Measurements from ENCODE around the gene RTP1.
"Not testable (repeated sequence)": the region's sequence is repeated elsewhere in the genome, so short reads cannot be mapped to it uniquely, and the experiment has no call there.

RTP1 gene

DNA sequence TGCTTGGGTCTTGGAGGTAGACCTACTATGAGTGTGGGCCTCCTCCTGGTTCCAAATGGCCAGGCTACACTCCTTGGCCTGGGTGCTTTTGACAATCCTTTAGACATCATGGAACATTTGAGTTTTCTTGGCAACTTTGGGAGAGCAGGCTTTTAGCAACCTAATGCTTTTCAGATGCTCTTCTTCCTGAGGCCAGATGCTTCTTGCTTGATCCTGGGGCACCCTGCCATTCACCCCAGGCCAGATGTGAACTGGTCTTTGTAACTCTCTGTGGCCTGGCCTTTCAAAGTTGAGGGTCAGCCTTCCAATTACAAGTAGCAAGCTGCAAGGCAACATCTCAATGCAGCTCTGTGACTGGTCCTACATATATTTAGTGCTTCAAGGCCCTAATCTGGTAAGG, 40.5 kb downstream of the RTP1 start:
- Histone ChIP-seq H3K9me3 (no peaks in the 10 kb centered on the region), H3K4me3 (no peak overlapping the region), H3K27me3 (ENCODE audit: low read depth) (no peaks in the 10 kb centered on the region), H3K36me3 (replicated peaks) (no peaks in the 10 kb centered on the region), H3K4me1 (no peaks in the 10 kb centered on the region)
- in situ Hi-C loops (cut with MboI; ENCODE audit: low sequenced_read_pairs): no loop called here
- DNase-seq (ENCODE audit: low spot score in 2 of 2): no peak

DNA sequence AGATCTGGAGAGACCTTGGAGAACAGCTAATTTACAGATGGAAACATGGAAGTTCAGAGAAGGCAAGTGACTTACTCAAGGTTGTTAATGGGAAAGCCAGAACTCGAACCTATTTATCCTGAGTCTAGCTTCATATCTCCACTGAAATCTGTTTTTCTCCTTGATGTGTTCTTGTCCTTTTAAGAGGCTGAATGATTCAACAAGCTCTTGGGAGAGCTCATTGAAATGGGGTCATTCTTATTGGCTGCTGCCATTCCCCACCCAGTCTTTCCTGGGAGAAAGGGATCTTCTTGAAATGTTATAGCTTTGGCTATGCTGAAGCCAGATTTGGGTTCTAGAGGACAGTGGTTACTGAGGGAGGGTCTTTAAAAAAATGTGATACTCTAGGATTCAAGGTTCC, 41.0 kb downstream of the RTP1 start:
- Histone ChIP-seq H3K9me3 (no peaks in the 10 kb centered on the region), H3K36me3 (replicated peaks) (no peaks in the 10 kb centered on the region), H3K4me3 (no peak overlapping the region), H3K27me3 (ENCODE audit: low read depth) (no peaks in the 10 kb centered on the region), H3K4me1 (no peaks in the 10 kb centered on the region)
- in situ Hi-C loops (cut with MboI; ENCODE audit: low sequenced_read_pairs): no loop called here
- DNase-seq (ENCODE audit: low spot score in 2 of 2): no peak

DNA sequence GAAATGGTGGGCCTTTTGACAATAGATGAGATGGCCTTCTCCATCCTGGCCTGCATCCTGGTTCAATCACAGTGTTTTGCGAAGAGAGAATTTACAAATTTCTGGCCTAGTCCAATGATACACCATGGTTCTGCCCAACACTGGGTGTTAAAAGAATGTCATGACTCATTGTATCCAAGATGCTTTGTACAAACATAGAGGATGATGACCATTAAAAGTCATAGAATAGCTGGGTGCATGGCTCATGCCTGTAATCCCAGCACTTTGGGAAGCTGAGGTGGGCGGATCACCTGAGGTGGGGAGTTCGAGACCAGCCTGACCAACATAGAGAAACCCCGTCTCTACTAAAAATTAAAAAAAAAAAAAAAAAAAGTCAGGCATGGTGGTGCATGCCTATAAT, 41.5 kb downstream of the RTP1 start:
- H3K9me3 ChIP-seq; DNase-seq (ENCODE audit: low spot score in 2 of 2); H3K4me1 ChIP-seq; in situ Hi-C loops (cut with MboI; ENCODE audit: low sequenced_read_pairs); H3K27me3 ChIP-seq (ENCODE audit: low read depth); H3K36me3 ChIP-seq (replicated peaks); H3K4me3 ChIP-seq: not testable (repeated sequence)

DNA sequence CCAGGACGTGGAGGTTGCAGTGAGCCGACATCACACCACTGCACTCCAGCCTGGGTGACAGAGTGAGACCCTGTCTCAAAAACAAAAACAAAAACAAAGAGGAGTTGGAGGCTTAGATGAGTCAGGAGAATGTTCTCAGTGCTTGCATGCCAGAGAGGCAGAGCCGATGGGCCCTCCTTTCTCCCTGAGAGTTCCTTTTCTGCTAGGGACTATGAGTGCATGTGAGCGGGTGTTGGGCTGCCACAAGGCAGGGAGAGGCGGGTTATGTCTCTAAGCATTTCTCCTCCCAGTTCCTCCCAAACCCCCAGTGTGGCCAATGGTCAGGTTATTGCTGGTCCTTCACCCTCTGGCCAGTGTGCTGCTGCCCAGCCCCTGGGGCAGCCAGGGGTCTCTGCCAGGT, 45.1 kb downstream of the RTP1 start:
- no peaks in the 10 kb centered on the region for H3K27me3 ChIP-seq (ENCODE audit: low read depth)
- in situ Hi-C loops (cut with MboI; ENCODE audit: low sequenced_read_pairs): no loop called here

DNA sequence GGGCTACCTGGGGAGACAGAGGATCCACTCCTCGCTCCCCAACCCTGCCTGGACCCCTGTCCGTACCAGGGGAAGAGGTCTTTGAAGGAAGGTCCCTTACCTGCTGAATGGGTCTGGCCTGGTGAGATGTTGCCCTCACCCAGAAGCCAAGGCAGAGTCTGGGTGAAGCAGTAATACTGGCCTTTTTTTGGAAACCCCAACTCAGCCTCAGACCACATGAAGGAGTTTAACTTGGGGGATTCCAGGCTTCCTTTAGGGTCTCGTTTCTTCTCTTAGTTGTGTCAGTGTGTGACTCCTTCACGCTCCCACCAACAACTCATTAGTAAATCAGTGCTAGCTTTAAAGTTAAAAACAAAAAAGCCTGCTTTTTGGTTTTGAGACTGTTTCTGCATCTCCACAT, 45.6 kb downstream of the RTP1 start:
- Histone ChIP-seq H3K9me3 (no peaks in the 10 kb centered on the region), H3K27me3 (ENCODE audit: low read depth) (no peaks in the 10 kb centered on the region), H3K4me1 (no peaks in the 10 kb centered on the region), H3K36me3 (replicated peaks) (no peaks in the 10 kb centered on the region), H3K4me3 (no peak overlapping the region)
- DNase-seq (ENCODE audit: low spot score in 2 of 2): no peak
- in situ Hi-C loops (cut with MboI; ENCODE audit: low sequenced_read_pairs): no loop called here

More for the DNA sequence above, 45.1 kb downstream of the RTP1 start:
- H3K4me1 ChIP-seq: no peaks in the 10 kb centered on the region
- no peaks in the 10 kb centered on the region for H3K36me3 ChIP-seq (replicated peaks)
- no peaks in the 10 kb centered on the region for H3K9me3 ChIP-seq
- no peak for DNase-seq (ENCODE audit: low spot score in 2 of 2)
- no peak overlapping the region for H3K4me3 ChIP-seq

DNA sequence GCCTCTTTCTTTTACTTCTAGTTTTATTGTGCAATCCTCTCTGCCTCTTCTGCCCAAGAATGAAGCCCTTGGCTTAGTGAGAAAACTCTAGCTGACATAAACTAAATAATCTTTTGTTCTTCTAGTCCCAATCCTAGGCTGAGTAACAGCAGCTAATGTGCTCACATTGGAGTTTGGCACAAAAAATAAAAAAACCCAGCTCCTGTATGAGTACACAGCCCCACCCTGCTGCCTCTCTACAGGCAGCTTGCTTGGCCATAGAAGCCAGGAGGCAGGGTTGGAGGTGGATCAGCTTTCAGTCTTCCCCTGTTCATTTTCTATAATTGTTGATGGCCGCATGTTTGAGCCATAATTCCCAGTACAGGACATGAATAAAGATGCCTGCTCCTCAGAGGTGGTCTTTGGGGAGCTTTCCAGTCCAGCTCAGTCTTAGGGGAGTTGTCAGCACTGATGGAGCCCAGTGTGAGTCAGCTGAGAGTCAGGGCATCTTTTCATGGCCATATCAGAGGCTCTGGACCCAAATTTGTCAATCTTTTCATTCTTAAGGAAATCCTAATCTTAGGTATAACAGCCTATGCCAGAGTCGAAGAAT, 46.7 kb downstream of the RTP1 start:
- Histone ChIP-seq H3K4me1 (no peaks in the 10 kb centered on the region), H3K36me3 (replicated peaks) (no peaks in the 10 kb centered on the region), H3K27me3 (ENCODE audit: low read depth) (no peaks in the 10 kb centered on the region), H3K4me3 (no peak overlapping the region), H3K9me3 (no peaks in the 10 kb centered on the region)
- in situ Hi-C loops (cut with MboI; ENCODE audit: low sequenced_read_pairs): no loop called here
- DNase-seq (ENCODE audit: low spot score in 2 of 2): no peak

DNA sequence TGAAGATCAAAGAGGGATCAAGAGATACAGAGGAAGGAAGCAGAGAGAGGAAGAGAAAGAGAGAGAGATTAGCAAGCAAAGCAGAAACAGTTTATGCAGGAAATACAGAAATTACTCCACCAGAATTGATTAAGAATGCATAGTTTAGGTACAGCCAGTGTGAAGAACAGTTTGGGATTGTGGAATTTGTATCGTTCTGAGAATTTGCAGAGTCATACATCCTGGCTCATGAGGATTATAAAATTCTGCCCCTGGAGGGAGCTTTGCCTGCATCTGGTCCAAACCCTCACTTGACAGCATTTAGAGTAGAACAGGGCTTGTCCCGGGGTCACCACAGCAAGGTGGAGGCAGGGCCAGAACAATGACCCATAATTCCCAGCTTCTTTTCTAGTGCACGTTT, 50.1 kb downstream of the RTP1 start:
- Histone ChIP-seq H3K4me1 (no peaks in the 10 kb centered on the region), H3K36me3 (replicated peaks) (no peaks in the 10 kb centered on the region), H3K9me3 (no peaks in the 10 kb centered on the region), H3K27me3 (ENCODE audit: low read depth) (no peaks in the 10 kb centered on the region), H3K4me3 (no peak overlapping the region)
- in situ Hi-C loops (cut with MboI; ENCODE audit: low sequenced_read_pairs): no loop called here
- DNase-seq (ENCODE audit: low spot score in 2 of 2): no peak
